K562 (cell line): ENCODE results near the gene UBE2S. TPM values are rescaled to one million over a fixed set of nuclear protein-coding genes. Genes with fewer than 3 reads are reported as not detected.
A peak's percentile ranks its signal among the peaks of the same experiment; 100 is the strongest.

ENCODE experiments used
- ATAC-seq: fragments of 200-7000 bp; cut with Tn5 transposase; 3 replicates; pipeline ENCODE4 v1.9.1; 2020; ENCODE audit warnings: moderate library complexity
- BruUV-seq: library from RNA; stranded (reverse); fragments of 400-500 nt; replicated peaks from 2 replicates; lab custom pipeline; 2021; lab: Mats Ljungman, UMichigan
- CTCF ChIA-PET: fragments of 300-600 bp; formaldehyde crosslinking; extraction: SDS; loops from one replicate; lab custom pipeline; 2021; ENCODE audit warnings: low intra/inter-chr PET ratio; lab: Yijun Ruan, JAX
- POLR2A ChIA-PET: fragments of 300-600, 350-650 bp; sonication (Branson Sonifier 250); formaldehyde crosslinking; extraction: SDS; loops from one replicate; lab custom pipeline; 2021; ENCODE audit warnings: antibody characterized with exemption, inconsistent platforms; lab: Yijun Ruan, JAX
- DNase-seq, 4 experiments: peaks; one replicate each; pipeline versions ENCODE4 v3.0.0 to v3.0.0-alpha.2; 2011 to 2018; ENCODE audit warnings: low spot score in 3 of 4, mixed read lengths in 3 of 4; ENCODE audit errors: extremely low read depth in 1 of 4
- FAIRE-seq: peaks from 2 replicates; lab custom pipeline; 2011; peaks lifted over from hg19 to GRCh38; lab: Jason Lieb, UNC
- H2AFZ ChIP-seq: 2 replicates; pipeline ENCODE4 v1.6.0; 2011; ENCODE audit warnings: low read depth, low read length, control low read depth, inconsistent platforms
- H3K27ac ChIP-seq: fragments of 200-600 bp; 3 replicates; pipeline ENCODE4 v1.8.0; 2011; ENCODE audit warnings: low read depth, mild to moderate bottlenecking, control low read depth, inconsistent platforms, low read length, moderate library complexity, mixed read lengths; ENCODE audit errors: extremely low read depth
- H3K27me3 ChIP-seq, 2 experiments: fragments of 300-600 bp in 1 of 2; 2 replicates in 1 of 2; 3 replicates in 1 of 2; pipeline versions ENCODE4 v1.6.0 to v1.8.0; 2011; ENCODE audit warnings: inconsistent platforms in 2 of 2, low read length in 2 of 2, mild to moderate bottlenecking in 1 of 2, mixed read lengths in 1 of 2, moderate library complexity in 1 of 2; ENCODE audit not compliant: control insufficient read depth in 2 of 2, insufficient read depth in 2 of 2
- H3K36me3 ChIP-seq: fragments of 300-600 bp; 3 replicates; pipeline ENCODE4 v1.8.0; 2011; ENCODE audit warnings: mild to moderate bottlenecking, low read length, inconsistent platforms; ENCODE audit not compliant: control insufficient read depth, insufficient read depth
- H3K4me1 ChIP-seq, 2 experiments: fragments of 200-600 bp in 1 of 2; replicated peaks in 1 of 2; 2 replicates in 1 of 2; 3 replicates in 1 of 2; pipeline versions ENCODE4 v1.5.1 to v1.8.0; 2011; ENCODE audit warnings: inconsistent platforms in 2 of 2, low read length in 2 of 2, mild to moderate bottlenecking in 1 of 2, mixed read lengths in 1 of 2, moderate library complexity in 1 of 2; ENCODE audit not compliant: control insufficient read depth in 2 of 2, insufficient read depth in 2 of 2
- H3K4me2 ChIP-seq: 2 replicates; pipeline ENCODE4 v1.6.1; 2011; ENCODE audit warnings: low read length, control low read depth, inconsistent platforms, mixed read lengths; ENCODE audit not compliant: insufficient read depth
- H3K4me3 ChIP-seq: fragments of 200-600 bp; sonication (generic), shearing (Covaris generic); 2 replicates; pipeline ENCODE4 v1.5.1; 2016; ENCODE audit warnings: control low read depth, inconsistent platforms
- H3K79me2 ChIP-seq: fragments of 200-600 bp; 3 replicates; pipeline ENCODE4 v1.8.0; 2011; ENCODE audit warnings: low read length, inconsistent platforms; ENCODE audit not compliant: control insufficient read depth, insufficient read depth
- H3K9ac ChIP-seq, 2 experiments: 2 replicates each; pipeline versions ENCODE4 v1.6.0 to v1.6.1; 2011; ENCODE audit warnings: low read depth in 2 of 2, low read length in 2 of 2, control low read depth in 1 of 2, inconsistent platforms in 1 of 2, mild to moderate bottlenecking in 1 of 2, mixed read lengths in 1 of 2; ENCODE audit not compliant: insufficient read depth in 1 of 2
- H3K9me1 ChIP-seq: one replicate; pipeline ENCODE4 v1.6.0; 2011; ENCODE audit warnings: inconsistent platforms, mild to moderate bottlenecking, low read length, moderate library complexity; ENCODE audit not compliant: control insufficient read depth, insufficient read depth
- H3K9me3 ChIP-seq: replicated peaks from 2 replicates; pipeline ENCODE4 v1.5.1; 2011; ENCODE audit warnings: low read depth, low read length, inconsistent platforms; ENCODE audit not compliant: control insufficient read depth, insufficient read depth
- H4K20me1 ChIP-seq: replicated peaks from 2 replicates; pipeline ENCODE4 v1.6.1; 2011; ENCODE audit warnings: low read length, inconsistent platforms, mixed read lengths; ENCODE audit not compliant: control insufficient read depth, insufficient read depth
- EHMT2 ChIP-seq: fragments of 450-650 bp; IDR thresholded peaks from 2 replicates; pipeline ENCODE4 v1.6.1; 2018; ENCODE audit warnings: antibody characterized with exemption
- HDAC1 ChIP-seq, 2 experiments: fragments of 450-650 bp; IDR thresholded peaks; 2 replicates each; pipeline ENCODE4 v1.6.1; 2016 to 2017; ENCODE audit warnings: inconsistent platforms in 1 of 2, mild to moderate bottlenecking in 1 of 2, moderate library complexity in 1 of 2
- POLR2A ChIP-seq: fragments of 450-650 bp; conservative IDR thresholded peaks from 2 replicates; pipeline ENCODE4 v1.6.1; 2016
- SRSF7 ChIP-seq: fragments of 200-400 bp; formaldehyde crosslinking; optimal IDR thresholded peaks from 2 replicates; pipeline ENCODE3; 2017; ENCODE audit warnings: mild to moderate bottlenecking, low read depth, low read length
- ZNF644 ChIP-seq: fragments of 200-800 bp; sonication (Bioruptor generic); IDR thresholded peaks from 2 replicates; pipeline ENCODE4 v1.6.1; 2016; ENCODE audit warnings: low read depth, missing genetic modification characterization, missing compliant biosample characterization
- WGBS: fragments of 100-300 bp; shearing (Covaris generic); methylation state at CpG from one replicate; pipeline ENCODE4 v1.1.6; 2016; ENCODE audit warnings: low coverage, mixed read lengths; ENCODE audit not compliant: insufficient coverage; ENCODE audit errors: missing lambda C conversion rate; 5-methylcytosine and 5-hydroxymethylcytosine counted together
- in situ Hi-C: fragments of 300-500 bp; cut with MboI; formaldehyde crosslinking; loops from 4 replicates; pipeline ENCODE4 v1.15.0; 2018; ENCODE audit warnings: inconsistent platforms, mixed read lengths
- intact Hi-C: fragments of 100-400 bp; cut with micrococcal nuclease; formaldehyde crosslinking; loops from 2 replicates; pipeline ENCODE4 v1.14.2; 2022
- polyA plus RNA-seq, 8 experiments: library from polyadenylated mRNA; depleted of rRNA in 4 of 8; stranded (reverse) in 5 of 8; unstranded in 3 of 8; fragments of >200 nt; fragmentation: Nextera tagmentation in 2 of 8; fragmentation: Illumina TruSeq in 1 of 8; extraction: Ambion mirVana in 2 of 8; extraction: Trizol in 1 of 8; gene quantifications; 2 replicates each; pipeline versions ENCODE4 v1.2.1 to v1.2.3, GENCODE V29; 2011 to 2014; ENCODE audit warnings: inconsistent platforms in 1 of 8, missing spikeins in 1 of 8
- total RNA-seq, 7 experiments: library from RNA; depleted of rRNA in 6 of 7; stranded (reverse); fragments of >200 nt in 6 of 7; fragmentation: Illumina TruSeq in 2 of 7; extraction: Trizol in 2 of 7; gene quantifications; 2 replicates each; pipeline versions ENCODE4 v1.2.1 to v1.2.3, GENCODE V29; 2011 to 2021; ENCODE audit warnings: low replicate concordance in 1 of 7

UBE2S gene
- total and polyA plus RNA-seq, 9 of the 15 experiments (the other 6 are each of a cell fraction or from before 2014, with no cell fraction given) = 1.5 to 1,305 (median 157) TPM

GRCh38 chr19:55382013-55382412 lies 25.6 kb downstream of the UBE2S start:
- intact Hi-C loops (no loop called here), in situ Hi-C loops (no loop called here)
- no peaks in the 10 kb centered on the region for H3K27me3 ChIP-seq
- DNase-seq = no peak
- H3K4me3 ChIP-seq = no peak overlapping the region
- no peak overlapping the region for H3K9ac ChIP-seq
- no TSS peak for BruUV-seq
- peaks cover 11% of the 10 kb centered on the region for H3K36me3 ChIP-seq
- no peak for ATAC-seq
- peaks cover 18 to 45% of the 10 kb centered on the region in 2 experiments for H3K4me1 ChIP-seq
- ChIA-PET POLR2A (interaction anchor here (12.9 kb wide), 1 partner anchor 23 kb away, joined by 195 read pairs; the partner anchor contains the start of gene UBE2S), CTCF (no interaction called here)
- peaks cover 10% of the 10 kb centered on the region for H4K20me1 ChIP-seq
- TF ChIP-seq HDAC1 (IDR thresholded peaks at IDR 0.05) (peak in 1 of 2 experiments; percentile 10; a peak in 1 of 4 replicates), EHMT2 (peak; percentile 64; the same call in 1 of the 2 replicates), SRSF7 (no peak)
- H3K27ac ChIP-seq = no peak overlapping the region
- no peak overlapping the region for H2AFZ ChIP-seq
- H3K79me2 ChIP-seq = peaks cover 44% of the 10 kb centered on the region
- no peaks in the 10 kb centered on the region for H3K9me1 ChIP-seq
- 89% methylated on average over 4 of the region's 5 CpGs for WGBS
- FAIRE-seq = no peak
- no peaks in the 10 kb centered on the region; the same call in 1 of the 2 replicates for H3K9me3 ChIP-seq
- H3K4me2 ChIP-seq = peak overlapping the region; percentile 16; the same call in 1 of the 2 replicates

- TF ChIP-seq POLR2A (no peak), ZNF644 (no peak)
- no peaks in the 10 kb centered on the region for H3K27me3 ChIP-seq
- H3K27ac ChIP-seq = no peak overlapping the region
- no TSS peak for BruUV-seq
- H3K9ac ChIP-seq = peak overlapping the region in 1 of 2 experiments; percentile 29; a peak in 2 of 4 replicates
- no peak overlapping the region for H3K4me2 ChIP-seq
- no peaks in the 10 kb centered on the region for H3K9me1 ChIP-seq
- no peaks in the 10 kb centered on the region; the same call in 1 of the 2 replicates for H3K9me3 ChIP-seq
- 42% methylated on average over 8 of the region's 11 CpGs for WGBS
- ChIA-PET POLR2A (interaction anchor here (0.7 to 1.2 kb wide), 2 partner anchors 28 to 304 kb away, joined by 4 to 7 read pairs; partner anchors contain the start of gene UBE2S), CTCF (no interaction called here)
- no peaks in the 10 kb centered on the region for H4K20me1 ChIP-seq
- intact Hi-C loops = no loop called here
- in situ Hi-C loops = no loop called here
- FAIRE-seq = no peak
- DNase-seq = no peak
- no peak for ATAC-seq
- peaks cover 21 to 52% of the 10 kb centered on the region in 2 experiments for H3K4me1 ChIP-seq
- H3K4me3 ChIP-seq = no peak overlapping the region
- no peak overlapping the region for H2AFZ ChIP-seq
- peaks cover 20% of the 10 kb centered on the region for H3K79me2 ChIP-seq
- H3K36me3 ChIP-seq = no peaks in the 10 kb centered on the region
Measured at GRCh38 chr19:55379174-55379573, 28.4 kb downstream of the UBE2S start.
